WI38 (cell line): Measurements from ENCODE around the gene IARS2.

Experiments used
- H3K4me3 ChIP-seq: 2 replicates; pipeline ENCODE4 v1.5.1; 2011; ENCODE audit warnings: low read depth, mild to moderate bottlenecking, control low read depth, low read length
- TF ChIP-seq, protein P1 (sequence below): IDR thresholded peaks from 2 replicates; pipeline ENCODE4 v1.5.1; 2012; ENCODE audit warnings: low read depth, mild to moderate bottlenecking, control low read depth, low read length

Gene IARS2

DNA sequence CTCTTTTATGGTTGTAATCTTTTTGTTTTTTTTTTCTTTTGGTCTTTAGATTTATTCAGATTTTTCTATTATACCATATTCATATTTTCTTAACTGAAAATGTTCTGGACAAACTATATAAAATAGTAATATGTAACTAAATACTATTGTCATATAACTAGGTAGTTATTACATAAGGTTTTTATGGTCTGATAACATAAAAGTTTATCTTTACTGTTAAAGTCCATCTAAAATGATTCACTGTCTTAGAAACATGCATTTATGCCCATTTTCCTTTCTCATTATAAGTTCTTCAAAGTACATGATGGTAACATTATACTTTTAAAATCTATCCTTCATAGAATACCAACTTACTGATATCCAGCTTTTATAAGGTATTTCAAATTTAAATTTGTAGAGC, 29.1 kb downstream of the IARS2 start:
- no peak overlapping the region for H3K4me3 ChIP-seq
- TF ChIP-seq, protein P1, sequence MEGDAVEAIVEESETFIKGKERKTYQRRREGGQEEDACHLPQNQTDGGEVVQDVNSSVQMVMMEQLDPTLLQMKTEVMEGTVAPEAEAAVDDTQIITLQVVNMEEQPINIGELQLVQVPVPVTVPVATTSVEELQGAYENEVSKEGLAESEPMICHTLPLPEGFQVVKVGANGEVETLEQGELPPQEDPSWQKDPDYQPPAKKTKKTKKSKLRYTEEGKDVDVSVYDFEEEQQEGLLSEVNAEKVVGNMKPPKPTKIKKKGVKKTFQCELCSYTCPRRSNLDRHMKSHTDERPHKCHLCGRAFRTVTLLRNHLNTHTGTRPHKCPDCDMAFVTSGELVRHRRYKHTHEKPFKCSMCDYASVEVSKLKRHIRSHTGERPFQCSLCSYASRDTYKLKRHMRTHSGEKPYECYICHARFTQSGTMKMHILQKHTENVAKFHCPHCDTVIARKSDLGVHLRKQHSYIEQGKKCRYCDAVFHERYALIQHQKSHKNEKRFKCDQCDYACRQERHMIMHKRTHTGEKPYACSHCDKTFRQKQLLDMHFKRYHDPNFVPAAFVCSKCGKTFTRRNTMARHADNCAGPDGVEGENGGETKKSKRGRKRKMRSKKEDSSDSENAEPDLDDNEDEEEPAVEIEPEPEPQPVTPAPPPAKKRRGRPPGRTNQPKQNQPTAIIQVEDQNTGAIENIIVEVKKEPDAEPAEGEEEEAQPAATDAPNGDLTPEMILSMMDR, result no peak

DNA sequence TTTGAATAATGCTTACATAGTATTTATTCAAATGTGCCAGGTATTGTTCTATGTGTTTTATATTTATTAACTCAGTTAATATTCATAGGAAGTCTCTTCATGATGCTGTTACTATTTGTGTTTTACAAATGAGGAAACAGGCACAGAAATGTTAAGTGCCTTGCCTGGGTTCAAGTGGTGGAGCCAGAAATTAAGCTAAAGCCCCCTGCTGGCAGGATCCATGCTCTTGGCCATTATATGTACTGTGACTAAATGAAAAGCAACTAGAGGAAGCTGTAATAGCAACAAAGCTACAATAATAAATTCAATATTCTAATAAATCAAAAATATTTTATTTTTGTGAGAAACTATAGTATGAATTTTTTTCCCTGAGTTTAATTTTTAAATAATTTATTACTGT, 30.0 kb downstream of the IARS2 start:
- H3K4me3 ChIP-seq, result no peak overlapping the region
- TF ChIP-seq, protein P1, result peak; percentile 41

DNA sequence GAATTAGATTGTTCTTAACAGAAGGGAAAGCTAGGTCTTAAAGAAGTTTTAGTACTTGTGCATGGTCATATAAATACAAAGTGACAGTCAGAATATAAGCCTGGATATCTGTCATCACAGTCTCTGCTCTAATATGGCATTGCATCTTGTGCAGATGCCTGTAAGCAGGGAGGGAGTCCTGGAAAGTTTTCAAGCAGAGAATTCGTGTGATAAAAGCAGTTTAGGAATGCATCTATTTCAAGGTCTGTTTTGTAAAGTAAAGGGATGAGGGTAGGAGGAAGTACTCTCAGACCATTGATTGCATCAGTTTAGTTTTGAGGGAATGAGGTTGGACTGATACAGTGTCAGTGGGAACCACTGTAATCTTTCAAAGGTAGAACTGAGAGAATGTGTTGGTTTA, 30.6 kb downstream of the IARS2 start:
- TF ChIP-seq, protein P1, result no peak
- no peak overlapping the region for H3K4me3 ChIP-seq

DNA sequence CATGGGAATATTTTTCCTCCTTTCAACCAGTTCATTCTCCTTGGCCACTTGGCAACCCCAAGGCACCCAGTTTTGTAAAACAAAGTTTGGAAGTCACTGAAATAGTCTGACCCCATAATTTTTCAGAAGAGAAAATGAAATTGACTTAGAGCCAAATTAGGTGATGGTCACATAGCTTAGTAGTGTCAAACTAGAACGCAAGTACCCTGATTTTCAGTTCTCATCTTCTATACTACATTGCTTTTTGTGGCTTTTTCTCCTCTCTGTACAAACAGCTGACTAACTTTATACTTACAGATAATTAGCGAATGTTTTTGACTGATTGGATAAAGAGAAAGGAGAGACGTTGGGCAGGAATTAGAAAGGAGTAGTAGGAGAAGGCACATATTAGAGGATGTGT, 33.1 kb downstream of the IARS2 start:
- no peak overlapping the region for H3K4me3 ChIP-seq
- TF ChIP-seq, protein P1, result no peak

GRCh38 chr1:220129479-220130210, 35.7 kb downstream of the IARS2 start:
- TF ChIP-seq, protein P1, result no peak
- H3K4me3 ChIP-seq, result no peak overlapping the region

GRCh38 chr1:220135755-220136154, 41.8 kb downstream of the IARS2 start:
- TF ChIP-seq, protein P1, result no peak
- H3K4me3 ChIP-seq, result no peak overlapping the region

- TF ChIP-seq, protein P1, result no peak
Measured at GRCh38 chr1:220137019-220137786, 43.3 kb downstream of the IARS2 start.

More at GRCh38 chr1:220137019-220137786, 43.3 kb downstream of the IARS2 start:
- no peak overlapping the region for H3K4me3 ChIP-seq
